ENCODE results near the gene PCP4.

Gene PCP4

GRCh38 chr21:39867198-39867650, at the start of gene PCP4:
Gene PCP4 (plus strand): TSS chr21:39867438. CDS start chr21:39867502, 64 bp downstream.
- peak; percentile 21 for DNase-seq (ENCODE audit: low spot score)

DNA sequence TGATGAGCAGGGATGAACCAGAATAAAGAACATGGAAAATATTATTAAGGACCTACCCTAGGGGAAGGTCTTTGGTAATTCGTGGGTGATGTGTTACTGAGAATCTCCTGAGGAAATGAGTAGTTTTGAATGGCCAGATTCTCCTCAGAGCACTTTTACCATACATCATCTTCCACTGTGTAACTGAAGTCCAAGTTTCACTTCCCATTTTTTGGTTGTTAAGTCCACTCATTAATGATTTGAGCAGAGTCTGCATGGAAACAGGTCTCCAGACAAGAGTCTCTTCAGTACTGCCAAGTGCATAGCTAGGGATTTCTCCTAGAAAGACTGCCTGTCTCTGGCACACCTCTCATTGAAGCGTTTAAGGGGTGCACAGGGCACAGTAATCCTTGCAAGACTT, 48.7 kb upstream of the PCP4 start:
- no peak for DNase-seq (ENCODE audit: low spot score)

DNA sequence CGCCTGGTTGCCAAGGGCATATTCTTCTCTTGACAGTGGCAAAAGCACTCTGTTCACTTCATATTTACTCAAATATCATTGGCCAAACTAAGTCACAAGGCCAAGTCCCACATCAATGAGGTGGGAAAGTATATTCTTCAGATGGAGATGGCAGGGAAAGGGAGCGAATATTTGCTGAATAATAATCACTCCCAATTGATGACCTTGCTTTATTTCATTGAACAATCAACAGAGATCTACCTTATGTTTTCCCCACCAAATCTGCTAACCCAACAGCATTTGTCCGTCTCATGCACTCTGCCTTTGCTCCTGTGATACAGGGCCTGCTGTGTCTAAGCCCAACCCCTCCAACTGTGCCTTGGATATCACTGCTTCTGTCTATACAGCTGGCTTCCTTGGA, 45.2 kb upstream of the PCP4 start:
- DNase-seq (ENCODE audit: low spot score) = no peak

GRCh38 chr21:39825250-39825649, 42.0 kb upstream of the PCP4 start:
- no peak for DNase-seq (ENCODE audit: low spot score)

DNA sequence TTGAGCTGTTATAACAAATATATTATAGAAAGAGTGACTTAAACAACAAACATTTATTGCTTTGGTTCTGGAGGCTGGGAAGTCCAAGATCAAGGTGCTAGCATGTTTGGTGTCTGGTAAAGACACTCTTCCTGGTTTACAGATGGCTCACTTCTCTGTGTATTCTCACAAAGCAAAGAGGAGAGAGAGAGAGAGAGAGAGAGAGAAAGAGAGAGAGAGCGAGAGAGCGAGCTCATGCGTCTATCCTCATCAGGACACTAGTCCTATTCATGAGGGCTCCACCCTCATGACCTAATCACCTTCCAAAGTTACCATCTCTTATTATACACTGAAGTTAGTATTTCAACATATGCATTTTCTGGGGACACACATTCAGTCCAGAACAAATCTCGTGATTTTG, 32.7 kb upstream of the PCP4 start:
- DNase-seq (ENCODE audit: low spot score) = no peak

- DNase-seq (ENCODE audit: low spot score) = no peak
Measured at GRCh38 chr21:39837861-39838359, 29.3 kb upstream of the PCP4 start.

GRCh38 chr21:39840373-39841097, 26.7 kb upstream of the PCP4 start:
- DNase-seq (ENCODE audit: low spot score) = no peak

DNA sequence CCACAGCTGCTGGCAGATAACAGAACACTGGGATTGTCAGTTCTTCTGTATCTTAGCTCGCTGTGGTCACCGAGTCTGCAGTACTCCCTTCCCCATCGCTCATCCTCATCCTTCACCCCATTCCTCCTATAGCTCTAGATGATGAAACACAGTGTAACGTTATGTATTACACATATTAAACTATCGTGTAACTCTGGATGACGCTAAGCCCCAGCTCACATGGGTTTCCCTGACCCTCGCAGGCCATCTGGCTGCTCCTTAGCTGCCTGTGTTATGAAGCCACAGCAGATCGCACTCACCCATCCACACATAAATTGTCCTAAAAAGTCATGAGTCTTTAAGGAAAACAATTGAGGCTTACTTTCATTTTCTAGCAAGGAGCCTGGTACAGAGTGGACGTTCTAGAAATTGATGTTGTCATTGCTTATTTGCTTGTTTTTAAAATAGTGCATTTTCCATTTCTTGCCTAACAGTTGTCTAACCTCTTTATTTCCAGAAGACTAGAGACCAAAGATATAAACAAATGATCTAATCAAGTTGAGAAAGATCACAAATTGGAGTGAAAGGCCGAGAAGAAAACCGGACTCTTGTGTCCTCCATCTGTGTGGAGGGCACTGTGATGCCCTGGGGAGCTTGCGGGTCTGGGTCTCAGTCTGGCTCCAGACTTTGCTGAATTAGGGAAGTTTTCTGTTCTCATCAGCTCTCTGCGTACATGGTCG, 24.3 kb upstream of the PCP4 start:
- no peak for DNase-seq (ENCODE audit: low spot score)

DNA sequence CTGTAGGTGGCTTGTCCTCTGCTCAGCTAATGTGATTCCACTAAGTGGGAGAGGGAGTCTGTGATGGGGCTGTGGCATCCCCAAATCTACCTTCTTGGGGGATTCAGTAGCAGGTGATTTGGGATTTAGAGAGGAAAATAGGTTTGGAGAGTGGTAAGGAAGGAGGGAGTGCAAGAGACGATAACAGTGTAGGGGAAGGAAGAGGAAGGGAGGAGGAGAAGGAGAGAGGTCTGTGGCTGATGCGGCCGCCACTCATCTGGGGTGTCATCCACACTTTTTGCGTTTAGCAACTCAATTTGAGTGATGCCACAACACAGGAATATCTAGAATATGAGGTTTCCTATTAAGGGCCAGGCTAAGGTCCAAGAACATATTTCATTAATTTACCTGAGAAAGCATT, 23.8 kb upstream of the PCP4 start:
- no peak for DNase-seq (ENCODE audit: low spot score)

- DNase-seq (ENCODE audit: low spot score) = no peak
Measured at GRCh38 chr21:39843916-39844315, 23.3 kb upstream of the PCP4 start.

- no peak for DNase-seq (ENCODE audit: low spot score)
Measured at GRCh38 chr21:39845571-39846130, 21.6 kb upstream of the PCP4 start.

- no peak for DNase-seq (ENCODE audit: low spot score)
Measured at GRCh38 chr21:39847877-39848276, 19.4 kb upstream of the PCP4 start.

DNA sequence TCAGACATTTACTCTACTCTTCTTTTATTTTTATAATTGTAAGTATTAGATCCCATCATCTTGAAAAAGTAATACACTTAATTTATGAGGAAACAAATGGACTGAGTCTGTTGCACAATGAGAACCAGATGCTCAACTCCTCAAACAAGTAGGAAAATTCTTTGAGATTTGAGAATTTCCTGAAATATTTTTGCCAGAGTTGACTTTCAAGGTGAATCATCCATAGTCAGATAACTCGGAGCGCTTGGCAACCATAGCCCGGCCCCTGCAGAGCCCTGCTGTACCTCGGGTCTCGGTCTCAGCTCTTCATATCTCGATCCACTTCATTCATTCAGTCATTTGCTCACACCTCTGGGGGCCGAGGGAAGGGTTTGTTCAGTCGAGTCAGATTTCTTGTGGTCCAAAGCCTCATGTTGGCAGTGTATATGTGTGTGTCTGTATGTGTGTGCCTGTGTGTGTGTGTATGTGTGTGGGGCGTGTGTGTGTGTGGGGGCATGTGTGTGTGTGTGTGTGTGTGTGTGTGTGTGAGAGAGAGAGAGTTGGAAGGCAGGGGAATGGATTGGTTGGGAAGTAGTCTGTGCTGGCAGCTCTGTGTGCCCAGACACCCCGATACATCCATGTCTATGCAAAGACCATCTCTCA, 18.1 kb upstream of the PCP4 start:
- peak; percentile 10 for DNase-seq (ENCODE audit: low spot score)

- no peak for DNase-seq (ENCODE audit: low spot score)
Measured at GRCh38 chr21:39850333-39850732, 16.9 kb upstream of the PCP4 start.

DNA sequence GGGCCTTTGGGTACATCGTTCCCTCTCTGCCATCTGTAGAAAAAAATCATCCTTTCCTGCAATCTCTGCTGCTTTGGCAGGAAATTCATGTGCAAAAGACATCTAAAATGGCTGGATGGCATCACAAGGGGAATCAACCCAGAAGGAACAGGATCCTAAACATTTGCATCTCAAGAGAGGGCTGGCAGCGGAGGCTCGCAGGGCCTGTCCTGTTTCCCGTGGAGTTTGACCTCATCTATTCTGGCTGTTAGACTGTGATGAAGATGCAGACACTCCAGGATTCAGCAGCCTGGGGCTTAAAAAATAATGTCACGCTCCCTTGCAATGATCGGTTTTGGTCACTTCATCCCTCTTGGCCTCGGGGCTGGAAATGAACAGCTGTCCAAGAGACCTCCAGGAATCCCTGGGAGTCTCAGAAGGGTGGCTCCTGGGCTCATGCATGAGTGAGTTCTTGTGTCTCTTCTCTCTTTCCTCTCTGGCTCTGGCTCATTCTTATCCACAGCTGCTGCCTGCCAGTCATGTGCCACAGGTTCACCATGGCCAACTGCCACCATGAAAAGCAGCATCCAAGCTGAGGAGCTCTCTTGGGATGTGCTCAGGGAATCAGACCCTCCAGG, 16.1 kb upstream of the PCP4 start:
- no peak for DNase-seq (ENCODE audit: low spot score)

GRCh38 chr21:39852021-39852721, 15.1 kb upstream of the PCP4 start:
- DNase-seq (ENCODE audit: low spot score) = no peak

- DNase-seq (ENCODE audit: low spot score) = no peak
Measured at GRCh38 chr21:39852726-39853500, 14.3 kb upstream of the PCP4 start.

- DNase-seq (ENCODE audit: low spot score) = no peak
Measured at GRCh38 chr21:39854572-39854971, 12.7 kb upstream of the PCP4 start.

- DNase-seq (ENCODE audit: low spot score) = no peak
Measured at GRCh38 chr21:39855595-39855994, 11.6 kb upstream of the PCP4 start.

- no peak for DNase-seq (ENCODE audit: low spot score)
Measured at GRCh38 chr21:39860600-39860999, 6.6 kb upstream of the PCP4 start.

DNA sequence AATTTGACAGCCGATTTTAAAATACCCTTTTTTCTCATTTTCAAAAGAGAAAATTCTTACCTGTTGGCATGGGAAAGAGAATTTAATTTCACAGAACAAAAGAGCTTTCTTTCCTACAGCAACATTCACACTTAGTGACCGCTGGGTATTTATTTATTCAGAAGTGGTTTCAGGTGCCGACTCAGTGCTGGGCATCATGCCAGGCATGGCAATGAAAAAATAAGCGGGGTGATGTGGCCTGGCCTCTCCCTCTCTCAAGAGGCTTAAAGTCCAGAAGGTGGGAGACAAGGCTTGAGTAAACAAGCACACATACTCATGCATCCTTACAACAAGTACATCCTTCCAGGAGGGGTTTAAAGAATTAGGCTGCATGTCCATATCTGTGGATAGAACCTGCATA, 4.1 kb upstream of the PCP4 start:
- no peak for DNase-seq (ENCODE audit: low spot score)
